ENCODE data around the gene STAM. TPM values are rescaled to one million over a fixed set of nuclear protein-coding genes. Genes with fewer than 3 reads are reported as not detected.
A peak's percentile ranks its signal among the peaks of the same experiment; 100 is the strongest.

STAM gene
- total and polyA plus RNA-seq, 9 of the 15 experiments (the other 6 are each of a cell fraction or from before 2014, with no cell fraction given): 13.8 to 33.5 (median 26.4) TPM

DNA sequence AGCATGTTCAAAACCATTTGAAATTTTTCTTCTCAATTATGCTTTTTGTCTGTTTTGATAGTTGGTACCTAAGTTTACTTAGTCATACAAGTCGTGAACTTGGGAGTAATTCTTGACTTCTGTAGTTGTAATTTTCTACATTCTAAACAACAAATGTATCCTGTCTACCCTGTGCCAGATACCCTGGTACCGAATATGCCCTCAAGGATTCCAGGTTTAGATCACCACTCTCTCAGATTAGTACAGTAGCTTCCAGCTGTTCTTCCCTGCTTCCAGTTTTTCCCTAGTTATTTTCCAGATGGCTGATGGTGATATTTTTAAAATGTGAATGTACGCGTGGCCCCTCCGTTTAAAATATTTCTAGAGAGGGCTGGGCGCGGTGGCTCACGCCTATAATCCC, 6.5 kb downstream of the STAM start:
- BruUV-seq (replicated peaks): no TSS peak
- H3K4me3 ChIP-seq: no peak overlapping the region
- peaks cover 53% of the 10 kb centered on the region for H3K36me3 ChIP-seq (ENCODE audit: control insufficient read depth, insufficient read depth, low read length)
- no peaks in the 10 kb centered on the region for H3K27me3 ChIP-seq (ENCODE audit: control insufficient read depth in 2 of 2, insufficient read depth in 2 of 2, low read length in 2 of 2)
- FAIRE-seq: no peak
- no peak overlapping the region for H3K4me2 ChIP-seq (ENCODE audit: insufficient read depth, low read length)
- H3K79me2 ChIP-seq (ENCODE audit: control insufficient read depth, insufficient read depth, low read length): peaks cover 96% of the 10 kb centered on the region
- WGBS (ENCODE audit: insufficient coverage, low coverage, missing lambda C conversion rate): 92% methylated on average over 8 of the region's 8 CpGs
- no peaks in the 10 kb centered on the region for H3K9me1 ChIP-seq (ENCODE audit: control insufficient read depth, insufficient read depth, low read length)
- H3K9ac ChIP-seq (ENCODE audit: insufficient read depth in 1 of 2, low read depth in 2 of 2, low read length in 2 of 2): no peak overlapping the region
- no peak for TF ChIP-seq SRSF7 (optimal IDR thresholded peaks at IDR 0.05; ENCODE audit: low read depth, low read length)
- TF ChIP-seq NCOA4 (IDR thresholded peaks at IDR 0.05; ENCODE audit: partially characterized antibody): no peak
- 0 out of 2 replicates have a peak, but pooled peaks have one; percentile 21 for TF ChIP-seq CHAMP1 (IDR thresholded peaks at IDR 0.05)
- TF ChIP-seq CTBP1 (IDR thresholded peaks at IDR 0.05; ENCODE audit: borderline replicate concordance): no peak
- POLR2A ChIA-PET: interaction anchor here (0.5 kb wide), 1 partner anchor 53 kb away, joined by 5 read pairs; no protein-coding TSS in a partner anchor
- intact Hi-C loops (cut with micrococcal nuclease): no loop called here
- H2AFZ ChIP-seq (ENCODE audit: low read depth, low read length): no peak overlapping the region
- CTCF ChIA-PET (ENCODE audit: low intra/inter-chr PET ratio): no interaction called here
- no peak for DNase-seq (ENCODE audit: extremely low read depth in 1 of 4, low spot score in 3 of 4)
- H4K20me1 ChIP-seq (replicated peaks; ENCODE audit: control insufficient read depth, insufficient read depth, low read length): 0 out of 2 replicates have a peak, but pooled peaks cover under 1% of the 10 kb centered on the region
- in situ Hi-C loops (cut with MboI): no loop called here
- ATAC-seq: no peak
- peaks cover 5% of the 10 kb centered on the region; the same call in 1 of the 2 replicates for H3K9me3 ChIP-seq (replicated peaks; ENCODE audit: control insufficient read depth, insufficient read depth, low read depth, low read length)
- H3K4me1 ChIP-seq (replicated peaks in 1 of 2; ENCODE audit: control insufficient read depth in 2 of 2, insufficient read depth in 2 of 2, low read length in 2 of 2): peaks cover 3 to 25% of the 10 kb centered on the region in 2 experiments; a peak in 3 of 5 replicates
- no peak overlapping the region for H3K27ac ChIP-seq (ENCODE audit: extremely low read depth, low read depth, low read length)
